ENCODE results near the gene WFDC10A. TPM values are rescaled to one million over a fixed set of nuclear protein-coding genes. Genes with fewer than 3 reads are reported as not detected.
"Not testable (repeated sequence)": the region's sequence is repeated elsewhere in the genome, so short reads cannot be mapped to it uniquely, and the experiment has no call there.

Gene WFDC10A
- total RNA-seq, 2 experiments from 2014 or later: not detected

GRCh38 chr20:45646875-45647274 is 17.3 kb downstream of the WFDC10A start:
- Mint-ChIP-seq H3K27ac (no peak overlapping the region), H3K36me3 (ENCODE audit: low read depth) (no peaks in the 10 kb centered on the region), H3K9me3 (no peaks in the 10 kb centered on the region), H3K4me1 (ENCODE audit: low read depth) (no peaks in the 10 kb centered on the region), H3K27me3 (peaks cover 7% of the 10 kb centered on the region), H3K4me3 (no peak overlapping the region)
- POLR2A ChIA-PET: no interaction called here
- CTCF ChIA-PET: no interaction called here
- ATAC-seq (no peak), DNase-seq (no peak)
- intact Hi-C loops (cut with micrococcal nuclease): no loop called here
- TF ChIP-seq CTCF (IDR thresholded peaks at IDR 0.05): no peak

- no peak for ATAC-seq
- no peak for DNase-seq
- POLR2A ChIA-PET: no interaction called here
- TF ChIP-seq CTCF (IDR thresholded peaks at IDR 0.05): no peak
- Mint-ChIP-seq H3K27ac (no peak overlapping the region), H3K27me3 (peaks cover 7% of the 10 kb centered on the region), H3K9me3 (no peaks in the 10 kb centered on the region), H3K4me3 (no peak overlapping the region), H3K36me3 (ENCODE audit: low read depth) (no peaks in the 10 kb centered on the region), H3K4me1 (ENCODE audit: low read depth) (no peaks in the 10 kb centered on the region)
- intact Hi-C loops (cut with micrococcal nuclease): no loop called here
- CTCF ChIA-PET: interaction anchor here (0.7 to 1.2 kb wide), 2 partner anchors 9 to 124 kb away, joined by 4 to 5 read pairs; no protein-coding TSS in a partner anchor
Measured at GRCh38 chr20:45647441-45648050, 18.0 kb downstream of the WFDC10A start.

GRCh38 chr20:45649312-45649863 is 19.8 kb downstream of the WFDC10A start:
- ATAC-seq (no peak), DNase-seq (no peak)
- ChIA-PET CTCF (interaction anchor here (1.6 to 1.8 kb wide), 2 partner anchors 20 to 122 kb away, joined by 3 to 8 read pairs; partner anchors contain the start of gene WFDC10A), POLR2A (no interaction called here)
- TF ChIP-seq CTCF (IDR thresholded peaks at IDR 0.05): no peak
- intact Hi-C loops (cut with micrococcal nuclease): no loop called here
- H3K27me3 Mint-ChIP-seq: peaks cover 12% of the 10 kb centered on the region
- H3K36me3 Mint-ChIP-seq (ENCODE audit: low read depth): no peaks in the 10 kb centered on the region
- no peaks in the 10 kb centered on the region for H3K4me1 Mint-ChIP-seq (ENCODE audit: low read depth)
- no peak overlapping the region for H3K27ac Mint-ChIP-seq
- no peaks in the 10 kb centered on the region for H3K9me3 Mint-ChIP-seq
- H3K4me3 Mint-ChIP-seq: no peak overlapping the region

- ATAC-seq; H3K4me3 Mint-ChIP-seq; CTCF ChIA-PET; H3K36me3 Mint-ChIP-seq (ENCODE audit: low read depth); DNase-seq; H3K27ac Mint-ChIP-seq; H3K4me1 Mint-ChIP-seq (ENCODE audit: low read depth); H3K9me3 Mint-ChIP-seq; POLR2A ChIA-PET; intact Hi-C loops (cut with micrococcal nuclease): not testable (repeated sequence)
- peaks cover 12% of the 10 kb centered on the region for H3K27me3 Mint-ChIP-seq
Measured at GRCh38 chr20:45651726-45652125, 22.2 kb downstream of the WFDC10A start.

GRCh38 chr20:45657038-45657437 is 27.5 kb downstream of the WFDC10A start:
- H3K27ac Mint-ChIP-seq; H3K4me1 Mint-ChIP-seq (ENCODE audit: low read depth); CTCF ChIA-PET; intact Hi-C loops (cut with micrococcal nuclease); H3K27me3 Mint-ChIP-seq; POLR2A ChIA-PET; ATAC-seq; H3K36me3 Mint-ChIP-seq (ENCODE audit: low read depth); H3K9me3 Mint-ChIP-seq; DNase-seq; H3K4me3 Mint-ChIP-seq: not testable (repeated sequence)

GRCh38 chr20:45670139-45670538 is 40.6 kb downstream of the WFDC10A start, which contains the start of gene WFDC11:
Gene WFDC11 (minus strand): TSS chr20:45670239. CDS start chr20:45650600, 19,639 bp downstream.
- H3K4me3 Mint-ChIP-seq: no peak within 1 kb of the TSS
- DNase-seq (no peak), ATAC-seq (no peak)
- TF ChIP-seq CTCF (IDR thresholded peaks at IDR 0.05): no peak
- peaks cover 20% of the 10 kb centered on the region for H3K27me3 Mint-ChIP-seq
- POLR2A ChIA-PET: no interaction called here
- no peaks in the 10 kb centered on the region for H3K9me3 Mint-ChIP-seq
- H3K36me3 Mint-ChIP-seq (ENCODE audit: low read depth): no peaks in the 10 kb centered on the region
- H3K4me1 Mint-ChIP-seq (ENCODE audit: low read depth): no peaks in the 10 kb centered on the region
- CTCF ChIA-PET: no interaction called here
- intact Hi-C loops (cut with micrococcal nuclease): no loop called here
- H3K27ac Mint-ChIP-seq: no peak within 1 kb of the TSS

All from activated CD8-positive, alpha-beta T cell treated with anti-CD3 and anti-CD28 coated beads for 36 hours (primary cell).